K562 (cell line): ENCODE results near the gene ZNF778. TPM values are rescaled to one million over a fixed set of nuclear protein-coding genes. Genes with fewer than 3 reads are reported as not detected.

Experiments used
- BRD4 ChIP-seq: fragments of 200-600 bp; sonication (generic); IDR thresholded peaks from 2 replicates; pipeline ENCODE4 v1.6.1; 2017; ENCODE audit warnings: inconsistent platforms
- EGR1 ChIP-seq: fragments of 450-650 bp; conservative IDR thresholded peaks from 2 replicates; pipeline ENCODE4 v1.6.1; 2017; ENCODE audit warnings: mild to moderate bottlenecking
- ESRRA ChIP-seq: fragments of 450-650 bp; IDR thresholded peaks from 2 replicates; pipeline ENCODE4 v1.6.1; 2014; ENCODE audit warnings: low read depth, mild to moderate bottlenecking, moderate library complexity, borderline replicate concordance
- FOXK1 ChIP-seq: sonication (generic); formaldehyde crosslinking; IDR thresholded peaks from 2 replicates; pipeline ENCODE4 v1.8.0; 2022; ENCODE audit warnings: missing genetic modification reagents, mild to moderate bottlenecking, borderline replicate concordance
- GTF3C2 ChIP-seq: IDR thresholded peaks from 3 replicates; pipeline ENCODE4 v1.6.1; 2011; ENCODE audit warnings: borderline replicate concordance, mild to moderate bottlenecking, moderate library complexity; ENCODE audit not compliant: insufficient read length; ENCODE audit errors: extremely low read depth
- KLF16 ChIP-seq: IDR thresholded peaks from 2 replicates; pipeline ENCODE4 v1.6.1; 2016; ENCODE audit warnings: antibody characterized with exemption
- NEUROD1 ChIP-seq: fragments of 150-350 bp; IDR thresholded peaks from 2 replicates; pipeline ENCODE4 v1.6.1; 2014; ENCODE audit warnings: borderline replicate concordance, low read length, low read depth; ENCODE audit not compliant: partially characterized antibody
- NR1H2 ChIP-seq: sonication (generic); formaldehyde crosslinking; IDR thresholded peaks from 2 replicates; pipeline ENCODE4 v1.4.0; 2020; ENCODE audit warnings: mild to moderate bottlenecking, missing genetic modification reagents
- PBX2 ChIP-seq, 2 experiments: IDR thresholded peaks in 1 of 2; conservative IDR thresholded peaks in 1 of 2; 2 replicates each; pipeline ENCODE4 v1.6.1; 2016; ENCODE audit warnings: low read depth in 2 of 2, mild to moderate bottlenecking in 1 of 2, missing compliant biosample characterization in 1 of 2, missing genetic modification characterization in 1 of 2, moderate library complexity in 1 of 2
- POLR3A ChIP-seq: IDR thresholded peaks from 2 replicates; pipeline ENCODE4 v1.6.1; 2011; ENCODE audit warnings: borderline replicate concordance, mild to moderate bottlenecking, moderate library complexity; ENCODE audit not compliant: insufficient read length, insufficient read depth; ENCODE audit errors: extremely low read depth
- RBM15 ChIP-seq: fragments of 200-400 bp; formaldehyde crosslinking; IDR thresholded peaks from 2 replicates; pipeline ENCODE4 v1.6.1; 2018; ENCODE audit warnings: mild to moderate bottlenecking, low read length, moderate library complexity; ENCODE audit not compliant: insufficient read depth
- RUNX1 ChIP-seq: sonication (generic); IDR thresholded peaks from 2 replicates; pipeline ENCODE4 v1.6.1; 2016; ENCODE audit warnings: antibody characterized with exemption, low read depth
- SAFB2 ChIP-seq: fragments of 200-400 bp; formaldehyde crosslinking; IDR thresholded peaks from 2 replicates; pipeline ENCODE4 v1.6.1; 2018; ENCODE audit warnings: borderline replicate concordance, low read length, low read depth, moderate library complexity; ENCODE audit not compliant: severe bottlenecking
- TAF15 ChIP-seq: fragments of 200-400 bp; formaldehyde crosslinking; IDR thresholded peaks from 2 replicates; pipeline ENCODE4 v1.6.1; 2017; ENCODE audit warnings: mild to moderate bottlenecking, low read depth, low read length, moderate library complexity
- TAL1 ChIP-seq: fragments of 450-650 bp; IDR thresholded peaks from 2 replicates; pipeline ENCODE4 v1.6.1; 2016; ENCODE audit warnings: mild to moderate bottlenecking
- ZKSCAN8 ChIP-seq: fragments of 200-800 bp; sonication (Bioruptor generic); IDR thresholded peaks from 2 replicates; pipeline ENCODE4 v1.6.1; 2016; ENCODE audit warnings: missing genetic modification characterization, missing compliant biosample characterization
- ZNF143 ChIP-seq: sonication (generic); formaldehyde crosslinking; IDR thresholded peaks from 2 replicates; pipeline ENCODE4 v1.9.0; 2022; ENCODE audit warnings: mild to moderate bottlenecking, missing genetic modification reagents
- ZNF263 ChIP-seq: sonication (generic); formaldehyde crosslinking; IDR thresholded peaks from 2 replicates; pipeline ENCODE4 v1.8.0; 2022; ENCODE audit warnings: mild to moderate bottlenecking, missing genetic modification reagents, borderline replicate concordance
- ZNF436 ChIP-seq: fragments of 250-450, 450-650 bp; sonication (Bioruptor Pico); formaldehyde crosslinking; IDR thresholded peaks from 2 replicates; pipeline ENCODE4 v1.7.0; 2020; ENCODE audit warnings: mild to moderate bottlenecking
- ZNF655 ChIP-seq: fragments of 250-450 bp; sonication (Bioruptor Pico); IDR thresholded peaks from 2 replicates; pipeline ENCODE4 v1.5.0; 2021
- ZSCAN29 ChIP-seq: fragments of 450-650 bp; IDR thresholded peaks from 2 replicates; pipeline ENCODE4 v1.6.1; 2017
- polyA plus RNA-seq, 8 experiments: library from polyadenylated mRNA; depleted of rRNA in 4 of 8; stranded (reverse) in 5 of 8; unstranded in 3 of 8; fragments of >200 nt; fragmentation: Nextera tagmentation in 2 of 8; fragmentation: Illumina TruSeq in 1 of 8; extraction: Ambion mirVana in 2 of 8; extraction: Trizol in 1 of 8; gene quantifications; 2 replicates each; pipeline versions ENCODE4 v1.2.1 to v1.2.3, GENCODE V29; 2011 to 2014; ENCODE audit warnings: inconsistent platforms in 1 of 8, missing spikeins in 1 of 8
- total RNA-seq, 7 experiments: library from RNA; depleted of rRNA in 6 of 7; stranded (reverse); fragments of >200 nt in 6 of 7; fragmentation: Illumina TruSeq in 2 of 7; extraction: Trizol in 2 of 7; gene quantifications; 2 replicates each; pipeline versions ENCODE4 v1.2.1 to v1.2.3, GENCODE V29; 2011 to 2021; ENCODE audit warnings: low replicate concordance in 1 of 7

The ZNF778 gene
- total and polyA plus RNA-seq, 9 of the 15 experiments (the other 6 are each of a cell fraction or from before 2014, with no cell fraction given): 0.70 to 60.6 (median 7.5) TPM

- TF ChIP-seq POLR3A: no peak
- TF ChIP-seq TAF15: no peak
- TF ChIP-seq ZNF143 (CRISPR knock-in tag): no peak
- TF ChIP-seq RUNX1: no peak
- TF ChIP-seq KLF16: no peak
- TF ChIP-seq FOXK1 (CRISPR knock-in tag): no peak
- TF ChIP-seq PBX2 (CRISPR knock-in tag; IDR thresholded peaks at IDR 0.05; ENCODE audit: low read depth): no peak
- no peak for TF ChIP-seq PBX2 (tag; conservative IDR thresholded peaks at IDR 0.05; ENCODE audit: low read depth)
- no peak for TF ChIP-seq NR1H2 (CRISPR knock-in tag)
- TF ChIP-seq RBM15: no peak
- TF ChIP-seq TAL1: no peak
- no peak for TF ChIP-seq SAFB2
- no peak for TF ChIP-seq ZNF436
- TF ChIP-seq ESRRA: peak; percentile 67
- TF ChIP-seq BRD4: no peak; the same call in 1 of the 2 replicates
- TF ChIP-seq ZSCAN29: no peak
- TF ChIP-seq GTF3C2: no peak
- TF ChIP-seq ZNF655 (CRISPR knock-in tag): no peak
- no peak for TF ChIP-seq NEUROD1
- no peak for TF ChIP-seq ZKSCAN8 (CRISPR knock-in tag)
- TF ChIP-seq ZNF263 (CRISPR knock-in tag): peak; percentile 63; the same call in 1 of the 2 replicates
- TF ChIP-seq EGR1: peak; percentile 53
Measured at GRCh38 chr16:89217388-89218191, at the start of gene ZNF778 (continued).
